Inferior parietal cortex (tissue), 1 donor: Measurements from ENCODE around the gene DHX30.
A peak's percentile ranks its signal among the peaks of the same experiment; 100 is the strongest.
"Not testable (repeated sequence)": the region's sequence is repeated elsewhere in the genome, so short reads cannot be mapped to it uniquely, and the experiment has no call there.

Experiments
- DNase-seq: peaks from one replicate; pipeline ENCODE4 v3.0.0-alpha.2; 2016; ENCODE audit errors: extremely low spot score

The DHX30 gene

DNA sequence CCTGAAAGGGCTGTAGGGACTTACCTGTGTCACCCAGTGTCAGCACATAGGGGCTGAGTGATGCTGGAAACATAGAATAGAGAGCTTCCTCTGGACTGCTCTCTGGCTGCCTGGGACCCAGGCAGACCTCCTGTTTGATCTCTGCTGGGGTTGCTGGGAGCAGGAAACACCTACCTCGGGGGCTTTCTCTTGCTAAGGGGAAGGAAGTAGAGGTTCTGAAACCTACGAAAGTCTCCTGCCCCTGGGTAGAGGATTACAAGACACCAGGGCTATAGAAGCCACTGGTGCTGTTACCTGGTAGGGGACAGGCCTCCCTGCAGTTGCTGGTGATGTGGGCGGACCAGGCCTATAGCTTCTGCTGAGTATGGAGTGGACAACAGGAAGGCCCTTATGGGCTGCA lies 81.7 kb downstream of the DHX30 start:
- no peak for DNase-seq

DNA sequence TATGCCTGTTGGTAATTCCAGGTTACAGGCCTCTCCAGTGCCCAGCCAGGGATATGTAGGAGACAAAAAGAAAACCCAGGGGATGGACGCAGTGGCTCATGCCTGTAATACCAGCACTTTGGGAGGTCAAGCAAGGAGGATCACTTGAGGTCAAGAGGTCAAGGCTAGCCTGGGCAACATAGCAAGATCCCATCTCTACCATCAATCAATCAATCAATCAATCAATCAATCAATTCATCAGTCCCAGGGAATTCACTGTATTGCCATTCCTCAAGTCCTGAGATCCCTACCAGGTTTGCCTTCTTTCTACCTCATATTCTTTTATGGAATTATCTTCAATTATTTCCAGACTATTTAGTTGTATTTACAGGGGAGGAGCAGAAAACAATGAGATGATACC lies 82.2 kb downstream of the DHX30 start:
- DNase-seq: no peak

DNA sequence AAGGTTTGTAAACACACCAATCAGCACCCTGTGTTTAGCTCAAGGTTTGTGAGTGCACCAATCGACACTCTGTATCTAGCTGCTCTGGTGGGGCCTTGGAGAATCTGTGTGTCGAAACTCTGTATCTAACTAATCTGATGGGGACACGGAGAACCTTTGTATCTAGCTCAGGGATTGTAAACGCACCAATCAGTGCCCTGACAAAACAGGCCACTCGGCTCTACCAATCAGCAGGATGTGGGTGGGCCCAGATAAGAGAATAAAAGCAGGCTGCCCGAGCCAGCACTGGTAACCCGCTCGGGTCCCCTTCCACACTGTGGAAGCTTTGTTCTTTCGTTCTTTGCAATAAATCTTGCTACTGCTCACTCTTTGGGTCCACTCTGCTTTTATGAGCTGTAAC lies 85.1 kb downstream of the DHX30 start:
- not testable (repeated sequence) for DNase-seq

DNA sequence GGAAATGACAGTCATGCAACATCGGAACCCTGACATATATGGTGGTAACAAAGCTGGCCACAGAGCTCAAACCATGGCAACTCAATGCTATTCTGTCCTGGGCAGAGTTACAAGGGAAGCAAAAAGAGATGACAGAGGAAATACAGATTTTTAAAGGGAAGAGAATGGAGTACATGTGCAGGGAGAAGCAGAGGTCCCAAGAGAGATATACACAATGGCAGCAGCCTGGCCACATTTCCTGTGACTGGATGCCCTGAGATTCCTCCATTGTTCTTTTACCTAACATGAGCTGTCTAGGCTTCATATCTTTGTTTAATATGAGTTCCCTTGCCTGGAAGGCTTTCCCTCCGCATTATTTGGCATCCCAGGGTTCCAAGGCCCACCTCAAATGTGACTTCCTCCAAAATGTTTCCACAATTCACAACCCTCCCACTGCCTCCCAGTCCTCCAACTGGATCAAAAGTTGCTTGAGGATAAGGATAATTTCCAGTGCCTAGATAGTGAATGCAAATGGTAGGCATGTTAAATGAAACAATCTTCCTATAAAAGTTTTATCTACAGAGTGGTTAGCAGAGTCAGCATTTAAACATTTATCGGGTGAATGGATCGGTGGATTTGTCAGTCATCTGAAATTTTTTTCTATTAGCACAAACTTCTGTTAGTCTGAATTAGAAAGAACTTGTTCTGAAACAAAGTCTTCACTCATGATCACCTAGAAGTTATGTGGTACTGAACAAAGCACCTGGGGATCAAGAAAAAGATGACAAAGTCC lies 86.2 kb downstream of the DHX30 start:
- DNase-seq: no peak

DNA sequence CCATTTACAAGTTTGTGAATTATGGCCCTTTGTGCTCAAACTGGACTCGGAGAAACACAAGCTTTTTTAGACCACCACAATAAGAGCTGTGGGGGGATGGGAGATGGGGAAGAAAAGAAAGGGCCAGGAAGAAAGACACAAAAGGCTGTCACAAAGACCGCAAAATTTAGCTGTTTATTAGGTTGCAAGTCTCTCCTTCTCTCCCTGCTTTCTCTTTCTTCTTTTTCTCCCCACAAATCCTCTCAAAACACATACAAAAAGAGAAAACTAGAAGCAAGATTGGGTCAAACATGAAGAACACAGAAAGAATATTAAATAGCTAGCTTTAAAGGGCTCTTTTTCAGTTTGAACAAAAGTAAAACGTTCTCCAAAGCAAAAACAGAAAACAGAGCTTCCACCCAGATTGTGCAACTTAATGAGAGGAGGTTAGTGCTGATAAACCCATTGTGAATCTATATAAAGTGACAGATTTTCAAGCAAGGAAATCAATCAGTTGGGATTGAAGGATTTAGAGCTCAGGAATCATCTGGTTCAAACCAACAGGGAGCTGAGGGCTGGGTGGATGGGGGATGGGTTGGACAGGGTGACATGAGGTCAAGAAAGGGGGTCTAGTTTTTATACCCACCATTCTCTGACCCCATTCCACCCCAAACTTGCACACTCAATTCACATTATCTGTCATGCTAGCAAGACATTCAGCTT lies 87.3 kb downstream of the DHX30 start:
- DNase-seq: no peak

DNA sequence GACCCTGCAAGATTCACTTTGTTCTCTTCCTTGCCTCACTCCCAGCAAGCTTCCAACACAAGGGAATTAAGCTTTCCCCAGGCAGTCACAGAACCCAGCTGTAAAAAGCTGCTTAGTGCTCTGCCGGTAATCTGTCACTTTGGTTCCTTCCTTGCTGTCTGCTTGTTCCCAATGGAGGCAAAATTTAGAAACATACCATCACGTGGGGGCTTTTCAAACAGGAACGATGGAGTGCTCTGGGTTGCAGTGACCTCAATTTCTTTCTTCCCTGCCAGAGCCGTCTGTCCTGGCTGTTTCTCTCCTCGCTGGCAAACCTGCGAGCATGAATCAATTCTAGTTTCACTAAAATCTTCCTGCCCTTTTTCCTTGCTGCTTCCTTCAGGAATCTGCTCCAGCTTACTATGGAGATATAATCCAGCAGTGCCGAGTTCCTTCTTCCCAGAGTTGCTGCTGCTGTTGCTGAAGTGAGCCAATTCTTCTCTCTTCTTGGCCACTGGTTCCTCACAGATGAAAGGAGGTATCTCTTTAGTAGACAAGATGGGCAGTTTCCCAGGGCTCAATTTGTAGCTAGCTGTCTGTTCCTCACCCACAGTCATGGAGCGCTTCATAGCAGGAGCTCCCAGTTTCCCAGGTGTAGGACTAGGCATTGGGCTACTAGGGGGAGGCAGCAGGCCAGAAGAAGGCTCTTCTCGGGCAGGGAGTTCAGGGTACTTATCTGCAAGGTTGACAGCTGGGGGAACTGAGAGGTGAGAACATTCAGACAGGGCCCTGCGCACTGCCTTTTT lies 88.1 kb downstream of the DHX30 start:
- peak; percentile 65 for DNase-seq

DNA sequence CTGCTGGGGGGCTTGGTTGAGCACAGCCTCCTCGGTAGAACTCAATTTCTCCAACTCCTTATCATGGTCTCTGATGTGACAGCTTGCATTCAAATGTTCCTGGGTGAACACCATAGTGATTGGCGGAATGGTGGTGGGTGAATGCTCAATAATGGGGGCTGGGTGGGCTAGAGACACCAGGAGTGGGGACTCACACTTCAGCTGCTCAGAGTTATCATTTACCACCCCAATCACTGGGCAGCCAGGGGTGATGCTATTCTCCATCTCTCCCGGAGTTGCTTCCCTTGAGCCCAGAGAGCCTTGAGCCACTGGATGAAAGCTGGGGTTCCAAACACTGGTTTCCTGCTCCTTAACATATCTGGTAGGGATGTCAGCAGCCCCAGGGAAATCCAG lies 88.7 kb downstream of the DHX30 start:
- DNase-seq: no peak

DNA sequence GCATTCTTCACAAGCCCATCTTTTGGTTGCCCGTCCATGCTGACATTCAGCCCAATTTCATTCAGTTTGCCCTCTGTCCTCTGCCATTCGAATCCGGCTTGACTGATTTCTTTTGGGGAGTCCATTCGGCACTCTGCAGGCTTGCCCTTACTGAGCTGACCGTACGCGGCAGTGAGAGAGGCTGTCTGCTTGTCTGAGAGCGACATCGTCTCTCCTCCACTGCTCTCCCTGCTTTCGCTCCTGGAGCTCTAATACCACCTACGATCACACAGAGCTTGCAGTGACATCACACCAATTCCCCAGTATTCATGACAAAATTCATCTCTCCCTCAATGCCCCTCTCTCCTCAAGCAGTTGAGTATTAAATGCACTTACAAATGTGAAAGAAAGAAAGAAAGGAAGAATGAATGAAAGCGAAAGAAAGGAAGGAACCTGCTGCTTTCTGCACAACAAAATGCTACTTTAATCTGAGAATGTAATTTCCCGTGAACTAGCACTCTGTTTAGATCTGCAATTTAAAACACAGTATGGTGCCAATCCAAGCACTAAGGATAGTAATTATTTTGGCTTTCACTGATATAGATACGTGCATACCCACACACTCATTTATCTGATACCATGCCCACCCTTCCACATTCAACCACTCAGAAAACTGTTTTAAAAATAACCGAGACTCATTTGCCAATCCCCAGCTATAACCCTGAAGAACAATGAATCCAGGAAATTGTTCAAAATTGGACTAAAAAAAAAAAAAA lies 89.5 kb downstream of the DHX30 start:
- peak; percentile 59 for DNase-seq

DNA sequence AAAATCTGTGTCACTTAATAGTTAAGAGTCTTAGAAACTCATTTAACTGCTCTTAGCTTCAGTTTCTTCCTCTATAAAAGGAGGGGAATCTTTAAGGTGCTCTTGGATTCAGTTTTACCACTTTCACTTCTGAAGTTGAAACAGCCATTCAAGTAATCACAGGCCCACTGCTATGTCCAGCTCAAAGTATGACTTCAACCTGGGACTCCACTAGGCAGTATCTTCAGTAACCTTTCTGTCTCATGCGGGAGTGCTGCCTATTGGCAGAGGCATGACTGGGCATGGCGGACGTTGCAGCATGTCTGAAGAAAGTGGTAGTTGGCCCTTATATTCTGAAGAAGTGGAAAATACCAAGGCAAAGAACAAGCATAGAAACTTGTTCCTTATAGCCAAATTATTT lies 92.3 kb downstream of the DHX30 start:
- no peak for DNase-seq

DNA sequence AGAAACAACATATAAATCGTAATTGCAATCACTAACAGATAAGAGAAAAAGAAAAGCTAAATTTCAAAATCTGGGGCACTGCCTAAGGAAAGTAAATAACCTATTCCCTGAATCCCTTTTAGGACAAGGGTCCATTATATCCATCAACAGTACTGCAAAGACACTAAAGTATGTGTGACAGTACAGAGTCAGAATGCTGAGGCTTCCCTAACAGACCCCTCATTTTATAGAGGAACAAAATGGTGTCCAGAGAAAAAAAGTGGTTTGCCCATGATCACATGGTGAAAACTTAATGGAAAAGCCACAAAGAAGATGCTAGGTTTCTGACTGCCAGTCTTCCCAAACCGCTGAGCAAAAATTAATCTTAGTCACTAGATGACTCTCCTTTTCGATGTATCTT lies 93.8 kb downstream of the DHX30 start:
- no peak for DNase-seq

DNA sequence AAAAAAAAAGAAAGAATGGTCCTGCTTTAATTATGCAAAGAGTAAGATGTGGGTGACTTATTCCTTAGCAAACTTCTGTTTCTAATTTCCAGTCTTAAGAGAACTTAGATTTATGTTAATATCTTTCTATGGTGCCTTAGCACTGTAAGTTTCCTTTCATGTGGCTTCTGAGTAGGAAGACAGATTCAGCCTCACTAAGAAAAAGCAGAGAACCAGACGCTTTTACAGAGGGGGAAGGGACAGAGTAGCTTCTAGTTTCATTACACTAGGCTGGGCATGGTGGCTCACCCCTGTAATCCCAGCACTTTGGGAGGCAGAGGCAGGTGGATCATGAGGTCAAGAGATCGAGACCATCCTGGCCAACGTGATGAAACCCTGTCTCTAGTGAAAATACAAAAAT lies 95.0 kb downstream of the DHX30 start:
- no peak for DNase-seq

DNA sequence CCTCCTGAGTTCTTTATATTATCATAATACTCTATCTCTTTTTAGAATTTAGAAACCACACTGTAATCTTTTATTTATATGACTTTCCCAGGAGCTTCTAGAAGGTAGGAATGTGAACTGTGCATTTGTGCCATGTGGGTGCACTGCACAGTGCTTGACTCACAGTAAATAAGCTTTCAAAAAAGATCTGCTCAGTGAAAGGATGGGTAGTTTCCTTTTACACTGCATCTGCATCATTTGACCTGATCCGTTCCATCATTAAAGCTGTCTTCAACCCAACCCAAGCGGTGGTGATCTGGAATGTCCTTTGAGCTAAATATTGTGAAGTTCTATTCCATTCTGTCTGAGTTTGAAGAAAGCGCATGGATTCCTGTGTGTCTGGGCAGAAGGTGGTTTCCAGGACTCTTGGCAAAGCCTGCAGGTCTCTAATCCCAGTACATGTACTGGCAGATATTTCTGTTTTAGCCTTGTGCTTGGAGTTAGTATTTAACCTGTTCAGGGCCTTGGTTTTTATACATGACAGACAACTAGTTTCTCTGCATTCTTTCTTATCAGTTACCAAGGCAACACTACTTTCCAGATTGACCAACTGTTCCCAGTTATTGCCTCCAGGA lies 96.7 kb downstream of the DHX30 start:
- DNase-seq: no peak
